Choroid plexus epithelial cell (primary cell): Measurements from ENCODE around the gene SMIM22.

Experiments used
- DNase-seq: peaks from one replicate; pipeline ENCODE4 v3.0.0-alpha.2; 2010; ENCODE audit warnings: low read depth
- H3K4me3 ChIP-seq: 2 replicates; pipeline ENCODE4 v1.5.1; 2011; ENCODE audit warnings: low read depth, mild to moderate bottlenecking, control low read depth, low read length, moderate library complexity
- CTCF ChIP-seq: conservative IDR thresholded peaks from 2 replicates; pipeline ENCODE4 v1.5.1; 2011; ENCODE audit warnings: low read depth, mild to moderate bottlenecking, control low read depth, inconsistent platforms, low read length, moderate library complexity

Gene SMIM22

GRCh38 chr16:4826526-4826925, 31.4 kb downstream of the SMIM22 start:
- no peak for TF ChIP-seq CTCF
- DNase-seq = no peak
- no peak overlapping the region for H3K4me3 ChIP-seq

- no peak for DNase-seq
- TF ChIP-seq CTCF = no peak
- no peak overlapping the region for H3K4me3 ChIP-seq
Observed at GRCh38 chr16:4826980-4827379, 31.8 kb downstream of the SMIM22 start.

- TF ChIP-seq CTCF = no peak
- H3K4me3 ChIP-seq = no peak overlapping the region
Observed at GRCh38 chr16:4828567-4829321, 33.6 kb downstream of the SMIM22 start.

GRCh38 chr16:4830408-4830807, 35.2 kb downstream of the SMIM22 start:
- TF ChIP-seq CTCF = no peak
- no peak for DNase-seq
- H3K4me3 ChIP-seq = no peak overlapping the region

More at GRCh38 chr16:4828567-4829321, 33.6 kb downstream of the SMIM22 start:
- no peak for DNase-seq

- TF ChIP-seq CTCF = no peak
- no peak for DNase-seq
- no peak overlapping the region for H3K4me3 ChIP-seq
Observed at GRCh38 chr16:4831616-4832015, 36.4 kb downstream of the SMIM22 start.

- DNase-seq = no peak
- no peak for TF ChIP-seq CTCF
Observed at GRCh38 chr16:4832698-4833343, 37.7 kb downstream of the SMIM22 start.

GRCh38 chr16:4833584-4833983, 38.4 kb downstream of the SMIM22 start:
- no peak for TF ChIP-seq CTCF
- no peak overlapping the region for H3K4me3 ChIP-seq
- no peak for DNase-seq

More at GRCh38 chr16:4832698-4833343, 37.7 kb downstream of the SMIM22 start:
- no peak overlapping the region for H3K4me3 ChIP-seq
